VCaP (cell line): ENCODE results near the gene AASDH.

Source experiments
- H3K27ac ChIP-seq: fragments of 450-650 bp; 2 replicates; pipeline ENCODE4 v1.5.1; 2017
- CTCF ChIP-seq: fragments of 450-650 bp; conservative IDR thresholded peaks from 2 replicates; pipeline ENCODE4 v1.5.1; 2017; ENCODE audit warnings: mild to moderate bottlenecking, moderate library complexity

The AASDH gene

GRCh38 chr4:56387023-56388001 lies at the start of gene AASDH:
Gene AASDH, minus strand, starts transcription at chr4:56387491. Its CDS starts 3,192 bp downstream, at chr4:56384299.
- peak within 1 kb of the TSS; percentile 88 for H3K27ac ChIP-seq
- TF ChIP-seq CTCF: no peak

DNA sequence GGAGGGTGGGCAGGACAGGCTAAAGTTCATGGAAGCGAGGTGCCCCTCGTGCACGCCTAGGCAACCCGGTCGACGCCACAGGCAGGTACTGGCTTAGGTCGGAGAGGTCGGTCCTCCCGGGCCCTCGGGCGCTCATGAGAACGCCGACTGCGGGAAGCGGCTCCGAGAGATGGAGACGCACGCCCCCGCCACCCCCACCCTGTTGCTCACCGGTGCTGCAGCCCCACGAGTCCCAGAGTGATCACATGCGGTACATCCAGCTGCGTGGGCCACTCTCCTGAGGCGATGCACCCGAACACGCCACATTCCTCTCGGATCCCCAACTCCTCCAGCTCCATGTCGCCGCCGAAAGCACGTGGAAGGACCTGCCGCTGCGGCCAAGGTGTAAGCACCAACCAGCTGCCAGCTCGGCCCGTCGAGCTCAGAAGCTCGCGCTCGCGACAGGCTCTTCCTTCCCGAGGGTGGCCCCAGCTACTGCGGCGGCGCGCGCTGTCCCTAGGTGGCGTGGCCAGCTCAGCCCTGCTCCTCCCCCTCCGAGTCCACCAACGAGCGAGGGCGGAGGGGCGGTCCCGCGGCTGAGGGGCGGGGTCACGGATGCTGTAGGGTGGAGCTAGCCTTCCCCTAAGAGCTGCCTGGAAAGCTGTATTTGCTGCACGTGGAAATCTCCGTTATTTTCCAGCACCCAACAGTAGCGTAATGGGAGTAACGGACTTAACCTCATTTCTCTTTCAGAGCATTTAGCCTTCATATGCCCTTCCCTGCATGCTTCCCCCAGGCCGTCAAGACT lies 48.0 kb upstream of the AASDH start, which contains the start of gene PPAT:
TSS of gene PPAT (minus strand) at position 476 of the 787 bp plus-strand sequence. CDS start at position 338, 138 bp downstream.
- no peak for TF ChIP-seq CTCF
- H3K27ac ChIP-seq: peak within 1 kb of the TSS; percentile 87

- peak overlapping the region; percentile 87 for H3K27ac ChIP-seq
Measured at GRCh38 chr4:56434599-56435139, 47.4 kb upstream of the AASDH start.

DNA sequence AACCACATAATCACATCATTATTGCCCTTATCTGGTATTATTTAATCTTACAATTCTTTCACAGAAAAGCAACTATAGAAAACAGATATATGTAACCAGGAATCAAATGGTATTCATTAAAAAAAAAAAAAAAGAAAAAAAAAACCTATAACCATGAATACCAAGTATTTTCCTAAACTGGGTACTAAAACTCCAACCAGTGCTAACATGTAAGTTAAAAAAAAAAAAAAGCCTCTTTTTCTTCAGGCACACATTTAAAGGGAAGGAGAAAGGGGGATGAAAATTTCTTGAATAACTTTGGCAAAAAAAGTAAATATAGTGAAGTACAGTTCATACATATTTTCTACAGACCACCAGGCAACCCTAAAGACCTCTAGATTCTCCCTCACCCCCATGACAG lies 46.0 kb upstream of the AASDH start:
- TF ChIP-seq CTCF: no peak
- H3K27ac ChIP-seq: peak overlapping the region; percentile 87

More at GRCh38 chr4:56434599-56435139, 47.4 kb upstream of the AASDH start:
- no peak for TF ChIP-seq CTCF

DNA sequence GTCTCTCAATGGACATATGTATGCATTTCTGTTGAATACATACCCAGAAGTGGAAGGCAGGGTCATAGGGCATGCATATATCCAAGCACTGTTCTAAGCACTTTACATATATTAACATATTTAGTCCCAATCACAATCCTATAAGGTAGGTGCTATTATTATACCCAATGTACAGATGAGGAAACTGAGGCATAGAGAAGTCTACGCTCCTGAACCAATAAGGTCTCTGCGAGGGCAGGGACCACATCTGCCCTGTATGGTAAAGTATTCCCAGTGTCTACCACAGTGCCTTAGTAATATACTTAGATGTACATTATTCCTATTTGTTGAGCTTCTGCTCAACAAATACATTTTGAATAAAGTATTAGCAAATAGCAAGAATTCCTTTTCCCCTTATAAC lies 42.9 kb upstream of the AASDH start:
- H3K27ac ChIP-seq: no peak overlapping the region
- no peak for TF ChIP-seq CTCF

- TF ChIP-seq CTCF: no peak
- no peak overlapping the region for H3K27ac ChIP-seq
Measured at GRCh38 chr4:56427179-56427578, 39.9 kb upstream of the AASDH start.

DNA sequence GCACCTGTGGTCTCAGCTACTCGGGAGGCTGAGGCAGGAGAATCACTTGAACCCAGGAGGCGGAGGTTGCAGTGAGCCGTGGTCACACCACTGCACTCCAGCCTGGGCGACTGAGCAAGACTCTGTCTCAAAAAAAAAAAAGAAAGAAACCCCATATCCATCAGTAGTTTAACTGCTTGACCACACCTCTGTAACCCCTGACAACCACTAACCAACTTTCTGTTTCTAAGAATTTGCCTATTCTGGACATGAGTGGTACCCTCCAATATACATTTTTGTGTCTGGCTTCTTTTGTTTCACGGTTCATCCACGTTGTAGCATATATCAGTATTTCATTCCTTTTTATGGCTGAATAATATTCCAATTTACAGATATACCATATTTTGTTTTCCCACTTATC lies 39.0 kb upstream of the AASDH start:
- no peak overlapping the region for H3K27ac ChIP-seq
- TF ChIP-seq CTCF: no peak
